Measurements from ENCODE around the gene KLF16. TPM values are rescaled to one million over a fixed set of nuclear protein-coding genes. Genes with fewer than 3 reads are reported as not detected.
A peak's percentile ranks its signal among the peaks of the same experiment; 100 is the strongest.

The KLF16 gene
- total RNA-seq, 4 donors from 2014 or later: 4.6 to 8.4 (median 7.0) TPM

DNA sequence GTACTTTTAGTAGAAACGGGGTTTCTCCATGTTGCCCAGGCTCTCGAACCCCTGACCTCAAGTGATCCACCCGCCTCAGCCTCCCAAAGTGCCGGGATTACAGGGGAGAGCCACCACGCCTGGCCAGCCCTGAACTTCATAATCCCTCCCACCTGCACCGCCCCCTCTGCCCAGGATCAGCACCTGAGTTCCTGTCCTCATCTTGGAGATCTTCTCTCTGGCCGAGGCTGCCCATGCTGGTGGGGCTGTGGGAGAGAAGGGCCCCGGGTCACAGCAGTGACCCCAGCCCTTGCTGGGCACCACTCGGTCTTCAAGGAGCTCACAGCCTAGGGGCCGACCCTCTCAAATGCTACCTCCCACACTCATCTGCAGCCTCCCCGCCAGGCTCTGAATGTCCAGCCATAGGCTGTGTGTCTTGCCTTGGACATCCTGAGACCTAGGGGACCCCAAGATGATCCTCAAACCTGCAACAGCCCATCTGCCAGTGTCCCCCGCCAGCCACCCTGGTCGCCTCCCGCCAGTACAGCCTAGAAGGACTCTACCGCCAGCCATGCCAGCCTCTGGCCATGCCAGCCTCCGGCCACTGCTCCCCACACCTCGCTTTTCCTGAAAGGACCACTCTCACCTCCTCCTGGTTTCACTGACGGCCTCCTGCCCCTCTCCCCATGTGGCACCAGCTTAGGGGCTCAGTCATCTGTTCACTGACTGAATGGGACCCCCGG, 52.8 kb downstream of the KLF16 start:
- peak overlapping the region in 2 of 4 donors; percentile 76 to 87 for H3K27ac ChIP-seq
- 88 to 89% methylated on average over 19 of the region's 19 CpGs for WGBS, 2 donors

DNA sequence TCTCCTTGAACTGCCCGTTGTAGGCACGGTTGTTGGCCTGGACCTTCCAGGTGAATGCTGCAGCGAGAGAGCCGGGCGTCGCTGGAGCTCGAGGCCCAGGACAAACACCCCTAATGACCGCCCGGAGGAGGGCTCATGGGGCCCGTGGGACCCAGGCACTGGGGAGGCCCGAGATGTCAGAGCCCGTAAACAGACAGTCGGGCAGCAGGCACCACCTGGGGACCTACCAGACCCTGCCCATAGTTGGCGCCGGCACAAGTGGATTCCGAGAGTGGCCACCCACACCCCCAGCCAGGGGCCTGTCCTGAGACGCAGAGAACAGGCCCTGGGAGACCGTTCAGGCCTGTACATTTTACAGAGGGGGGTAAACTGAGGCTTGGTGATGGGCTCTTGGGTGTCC, 53.7 kb downstream of the KLF16 start:
- H3K36me3 ChIP-seq: peaks cover 0 to 2% (median 0%) of the 10 kb centered on the region in 3 donors
- H3K27me3 ChIP-seq: no peaks in the 10 kb centered on the region
- H3K4me3 ChIP-seq: no peak overlapping the region
- WGBS, 2 donors: 71 to 79% methylated on average over 14 to 17 of the region's 18 CpGs
- DNase-seq (ENCODE audit: low spot score in 2 of 2): no peak
- no peaks in the 10 kb centered on the region for H3K9me3 ChIP-seq
- peaks cover 3 to 24% (median 12%) of the 10 kb centered on the region in 4 donors for H3K4me1 ChIP-seq
- TF ChIP-seq EP300 (IDR thresholded peaks at IDR 0.05) (no peak), POLR2A (IDR thresholded peaks at IDR 0.05) (no peak)
- TF ChIP-seq, protein P1, sequence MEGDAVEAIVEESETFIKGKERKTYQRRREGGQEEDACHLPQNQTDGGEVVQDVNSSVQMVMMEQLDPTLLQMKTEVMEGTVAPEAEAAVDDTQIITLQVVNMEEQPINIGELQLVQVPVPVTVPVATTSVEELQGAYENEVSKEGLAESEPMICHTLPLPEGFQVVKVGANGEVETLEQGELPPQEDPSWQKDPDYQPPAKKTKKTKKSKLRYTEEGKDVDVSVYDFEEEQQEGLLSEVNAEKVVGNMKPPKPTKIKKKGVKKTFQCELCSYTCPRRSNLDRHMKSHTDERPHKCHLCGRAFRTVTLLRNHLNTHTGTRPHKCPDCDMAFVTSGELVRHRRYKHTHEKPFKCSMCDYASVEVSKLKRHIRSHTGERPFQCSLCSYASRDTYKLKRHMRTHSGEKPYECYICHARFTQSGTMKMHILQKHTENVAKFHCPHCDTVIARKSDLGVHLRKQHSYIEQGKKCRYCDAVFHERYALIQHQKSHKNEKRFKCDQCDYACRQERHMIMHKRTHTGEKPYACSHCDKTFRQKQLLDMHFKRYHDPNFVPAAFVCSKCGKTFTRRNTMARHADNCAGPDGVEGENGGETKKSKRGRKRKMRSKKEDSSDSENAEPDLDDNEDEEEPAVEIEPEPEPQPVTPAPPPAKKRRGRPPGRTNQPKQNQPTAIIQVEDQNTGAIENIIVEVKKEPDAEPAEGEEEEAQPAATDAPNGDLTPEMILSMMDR (IDR thresholded peaks at IDR 0.05): no peak
- H3K27ac ChIP-seq: no peak overlapping the region

More for the DNA sequence above, 52.8 kb downstream of the KLF16 start:
- Histone ChIP-seq H3K4me3 (no peak overlapping the region), H3K27me3 (no peaks in the 10 kb centered on the region), H3K4me1 (peaks cover 3 to 24% (median 12%) of the 10 kb centered on the region in 4 donors), H3K36me3 (peaks cover 0 to 12% (median under 1%) of the 10 kb centered on the region in 3 donors), H3K9me3 (no peaks in the 10 kb centered on the region)
- no peak for DNase-seq (ENCODE audit: low spot score in 2 of 2)
- TF ChIP-seq EP300 (IDR thresholded peaks at IDR 0.05) (no peak), POLR2A (IDR thresholded peaks at IDR 0.05) (no peak)
- TF ChIP-seq, protein P1 (IDR thresholded peaks at IDR 0.05): no peak

DNA sequence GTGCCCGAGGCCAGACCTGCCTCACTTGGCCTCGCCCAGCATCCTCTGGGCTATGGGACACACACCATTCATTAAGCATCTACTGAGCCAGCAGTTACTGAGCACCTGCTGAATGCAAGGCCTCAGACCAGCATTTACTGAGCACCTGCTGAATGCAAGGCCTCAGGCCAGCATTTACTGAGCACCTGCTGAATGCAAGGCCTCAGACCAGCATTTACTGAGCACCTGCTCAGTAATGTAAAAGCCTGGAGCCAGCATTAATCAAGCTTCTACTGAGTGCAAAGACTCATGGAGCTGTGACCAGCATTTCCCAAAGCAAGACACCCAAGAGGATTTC, 55.0 kb downstream of the KLF16 start:
- no peaks in the 10 kb centered on the region for H3K27me3 ChIP-seq
- no peak for DNase-seq (ENCODE audit: low spot score in 2 of 2)
- 73% methylated on average over 2 of the region's 2 CpGs for WGBS, 2 donors
- TF ChIP-seq, protein P1 (IDR thresholded peaks at IDR 0.05): no peak
- TF ChIP-seq POLR2A (IDR thresholded peaks at IDR 0.05) (no peak), EP300 (IDR thresholded peaks at IDR 0.05) (no peak)
- H3K9me3 ChIP-seq: no peaks in the 10 kb centered on the region
- H3K27ac ChIP-seq: no peak overlapping the region
- no peak overlapping the region for H3K4me3 ChIP-seq
- no peaks in the 10 kb centered on the region for H3K36me3 ChIP-seq
- H3K4me1 ChIP-seq: peaks cover 3 to 19% (median 11%) of the 10 kb centered on the region in 4 donors

- Histone ChIP-seq H3K27me3 (no peaks in the 10 kb centered on the region), H3K9me3 (no peaks in the 10 kb centered on the region), H3K4me1 (peaks cover 0 to 14% (median 6%) of the 10 kb centered on the region in 4 donors), H3K4me3 (no peak overlapping the region), H3K36me3 (no peaks in the 10 kb centered on the region), H3K27ac (no peak overlapping the region)
- WGBS, 2 donors: 70% methylated on average over 23 to 30 of the region's 30 CpGs
- TF ChIP-seq, protein P1 (IDR thresholded peaks at IDR 0.05): no peak
- no peak for TF ChIP-seq EP300 (IDR thresholded peaks at IDR 0.05)
- no peak for TF ChIP-seq POLR2A (IDR thresholded peaks at IDR 0.05)
- no peak for DNase-seq (ENCODE audit: low spot score in 2 of 2)
These were observed 55.5 kb downstream of the KLF16 start for GRCh38 chr19:1807695-1808394.

All from tibial nerve (tissue), 4 donors.